NB4 (cell line): ENCODE results near the gene SEPTIN11.
A peak's percentile ranks its signal among the peaks of the same experiment; 100 is the strongest.

Experiments used
- DNase-seq: peaks from one replicate; pipeline ENCODE4 v3.0.0; 2010; ENCODE audit warnings: low read depth
- H3K4me3 ChIP-seq: one replicate; pipeline ENCODE4 v1.5.1; 2011; ENCODE audit warnings: mild to moderate bottlenecking, low read depth, low read length, moderate library complexity
- MYC ChIP-seq: IDR thresholded peaks from 2 replicates; pipeline ENCODE4 v1.6.1; 2011; ENCODE audit warnings: low read depth, low read length
- POLR2A ChIP-seq: IDR thresholded peaks from 2 replicates; pipeline ENCODE4 v1.6.1; 2011; ENCODE audit warnings: mild to moderate bottlenecking; ENCODE audit not compliant: insufficient read length; ENCODE audit errors: extremely low read depth
- TF ChIP-seq, protein P1 (sequence below): IDR thresholded peaks from 2 replicates; pipeline ENCODE4 v1.6.1; 2011; ENCODE audit warnings: low read depth, low read length
- TF ChIP-seq, protein P2 (sequence below): IDR thresholded peaks from one replicate; pipeline ENCODE4 v1.5.1; 2012; ENCODE audit warnings: low read depth, low read length

Gene SEPTIN11

GRCh38 chr4:76950956-76951671 lies 1.6 kb downstream of the SEPTIN11 start:
- H3K4me3 ChIP-seq: no peak overlapping the region
- TF ChIP-seq, protein P1, sequence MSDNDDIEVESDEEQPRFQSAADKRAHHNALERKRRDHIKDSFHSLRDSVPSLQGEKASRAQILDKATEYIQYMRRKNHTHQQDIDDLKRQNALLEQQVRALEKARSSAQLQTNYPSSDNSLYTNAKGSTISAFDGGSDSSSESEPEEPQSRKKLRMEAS: no peak
- TF ChIP-seq POLR2A: no peak
- TF ChIP-seq MYC: no peak
- TF ChIP-seq, protein P2, sequence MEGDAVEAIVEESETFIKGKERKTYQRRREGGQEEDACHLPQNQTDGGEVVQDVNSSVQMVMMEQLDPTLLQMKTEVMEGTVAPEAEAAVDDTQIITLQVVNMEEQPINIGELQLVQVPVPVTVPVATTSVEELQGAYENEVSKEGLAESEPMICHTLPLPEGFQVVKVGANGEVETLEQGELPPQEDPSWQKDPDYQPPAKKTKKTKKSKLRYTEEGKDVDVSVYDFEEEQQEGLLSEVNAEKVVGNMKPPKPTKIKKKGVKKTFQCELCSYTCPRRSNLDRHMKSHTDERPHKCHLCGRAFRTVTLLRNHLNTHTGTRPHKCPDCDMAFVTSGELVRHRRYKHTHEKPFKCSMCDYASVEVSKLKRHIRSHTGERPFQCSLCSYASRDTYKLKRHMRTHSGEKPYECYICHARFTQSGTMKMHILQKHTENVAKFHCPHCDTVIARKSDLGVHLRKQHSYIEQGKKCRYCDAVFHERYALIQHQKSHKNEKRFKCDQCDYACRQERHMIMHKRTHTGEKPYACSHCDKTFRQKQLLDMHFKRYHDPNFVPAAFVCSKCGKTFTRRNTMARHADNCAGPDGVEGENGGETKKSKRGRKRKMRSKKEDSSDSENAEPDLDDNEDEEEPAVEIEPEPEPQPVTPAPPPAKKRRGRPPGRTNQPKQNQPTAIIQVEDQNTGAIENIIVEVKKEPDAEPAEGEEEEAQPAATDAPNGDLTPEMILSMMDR: no peak
- DNase-seq: peak; percentile 34

GRCh38 chr4:76951672-76952010 lies 2.1 kb downstream of the SEPTIN11 start:
- TF ChIP-seq POLR2A (no peak), MYC (no peak)
- TF ChIP-seq, protein P1: no peak
- TF ChIP-seq, protein P2: no peak
- no peak for DNase-seq
- H3K4me3 ChIP-seq: no peak overlapping the region

GRCh38 chr4:76952071-76952470 lies 2.5 kb downstream of the SEPTIN11 start:
- no peak overlapping the region for H3K4me3 ChIP-seq
- no peak for DNase-seq
- TF ChIP-seq, protein P2: no peak
- TF ChIP-seq POLR2A: no peak
- TF ChIP-seq MYC: no peak
- TF ChIP-seq, protein P1: no peak

DNA sequence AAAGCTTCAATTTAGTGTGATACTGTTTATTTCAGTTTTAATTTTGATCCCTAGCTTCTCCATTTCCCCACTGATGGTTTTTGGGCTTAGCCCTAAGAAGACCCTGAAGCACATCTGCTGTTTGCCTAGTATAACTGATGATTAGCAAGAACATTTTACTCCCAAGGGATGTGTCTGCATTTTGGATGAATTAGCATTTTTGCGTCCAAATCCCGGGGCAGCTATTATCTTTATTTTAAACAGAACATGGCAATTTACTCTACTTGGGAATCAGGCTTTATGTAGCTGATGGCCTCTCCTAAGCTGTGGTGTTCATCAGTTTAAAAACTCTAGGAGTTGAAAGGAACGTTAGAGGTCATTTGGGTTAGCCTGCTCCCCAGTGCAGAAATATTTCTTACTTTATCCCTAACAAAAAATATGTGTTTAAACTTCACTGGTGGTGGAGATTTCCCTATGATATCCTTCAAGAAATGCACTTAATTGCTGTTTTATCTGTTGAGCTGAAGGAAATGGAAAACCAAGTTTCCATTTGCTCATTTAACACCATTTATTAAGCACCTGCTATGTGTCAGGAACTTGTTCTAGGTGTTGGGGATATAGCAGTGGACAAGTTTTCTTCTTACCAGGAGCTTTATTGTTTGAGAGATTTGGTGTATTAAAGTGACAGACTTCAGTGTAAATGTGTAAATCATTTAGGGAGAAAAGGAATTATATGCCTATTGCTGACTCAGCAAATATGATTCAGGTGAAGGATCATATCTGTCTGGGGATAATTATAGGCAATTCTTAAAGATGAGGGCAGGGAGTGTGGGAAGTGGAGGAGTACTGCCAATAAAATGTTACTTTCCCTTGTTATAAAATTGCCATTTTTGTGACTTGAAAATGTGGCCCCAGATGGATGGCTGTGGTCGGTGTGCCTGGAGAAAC lies 3.4 kb downstream of the SEPTIN11 start:
- DNase-seq: no peak
- H3K4me3 ChIP-seq: no peak overlapping the region
- TF ChIP-seq MYC (no peak), POLR2A (no peak)
- TF ChIP-seq, protein P1: no peak
- TF ChIP-seq, protein P2: no peak

DNA sequence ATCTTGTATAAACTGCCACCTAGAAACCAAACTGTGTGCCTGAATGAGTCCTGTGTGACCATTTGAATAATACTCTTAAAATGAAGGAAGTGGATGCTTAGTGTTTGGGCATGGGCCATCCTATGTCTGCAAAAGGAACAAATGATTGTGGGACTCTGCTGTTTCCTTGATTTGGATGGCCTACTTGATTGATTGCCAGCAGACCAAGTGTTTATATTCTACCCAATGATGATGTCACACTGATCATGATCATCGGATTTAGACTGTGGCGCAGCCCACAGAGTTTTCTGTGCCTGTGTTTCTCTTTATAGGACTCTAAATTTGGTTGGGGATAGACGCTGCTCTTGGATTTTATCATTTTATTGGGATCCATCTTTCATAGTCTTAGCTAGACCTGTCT lies 4.4 kb downstream of the SEPTIN11 start:
- TF ChIP-seq, protein P2: no peak
- TF ChIP-seq, protein P1: no peak
- TF ChIP-seq POLR2A (no peak), MYC (no peak)
- no peak for DNase-seq
- no peak overlapping the region for H3K4me3 ChIP-seq
